GM19328 (cell line): ENCODE data around the gene HLA-DOA.

Source experiments
- ATAC-seq: cut with Tn5 transposase; IDR thresholded peaks from one replicate; pipeline ENCODE4 v1.9.1; 2021; ENCODE audit warnings: mild to moderate bottlenecking, moderate library complexity; ENCODE audit not compliant: unreplicated experiment

Gene HLA-DOA

GRCh38 chr6:32980488-32981038 lies 28.8 kb downstream of the HLA-DOA start:
- ATAC-seq, result no peak

GRCh38 chr6:32979720-32980487 lies 29.5 kb downstream of the HLA-DOA start:
- no peak for ATAC-seq

GRCh38 chr6:32977953-32978324 lies 31.5 kb downstream of the HLA-DOA start:
- ATAC-seq, result no peak

GRCh38 chr6:32977272-32977952 lies 32.0 kb downstream of the HLA-DOA start:
- ATAC-seq, result no peak

GRCh38 chr6:32976334-32977069 lies 32.9 kb downstream of the HLA-DOA start:
- no peak for ATAC-seq

- no peak for ATAC-seq
These were observed 33.5 kb downstream of the HLA-DOA start for GRCh38 chr6:32975886-32976285.

GRCh38 chr6:32974541-32975308 lies 34.7 kb downstream of the HLA-DOA start:
- no peak for ATAC-seq

GRCh38 chr6:32974016-32974333 lies 35.4 kb downstream of the HLA-DOA start:
- no peak for ATAC-seq

GRCh38 chr6:32973144-32974015 lies 36.0 kb downstream of the HLA-DOA start:
- ATAC-seq, result no peak

- ATAC-seq, result no peak
These were observed 36.8 kb downstream of the HLA-DOA start for GRCh38 chr6:32972353-32973143.

GRCh38 chr6:32971581-32972352 lies 37.6 kb downstream of the HLA-DOA start:
- ATAC-seq, result peak; percentile 39

- no peak for ATAC-seq
These were observed 38.2 kb downstream of the HLA-DOA start for GRCh38 chr6:32971242-32971580.

- no peak for ATAC-seq
These were observed 38.8 kb downstream of the HLA-DOA start for GRCh38 chr6:32970413-32971241.

- no peak for ATAC-seq
These were observed 39.5 kb downstream of the HLA-DOA start for GRCh38 chr6:32969685-32970412.

- no peak for ATAC-seq
These were observed 40.3 kb downstream of the HLA-DOA start for GRCh38 chr6:32968867-32969684.
